HG03469 (cell line): ENCODE data around the gene RGS17.

ENCODE experiments used
- ATAC-seq: cut with Tn5 transposase; IDR thresholded peaks from one replicate; pipeline ENCODE4 v1.9.1; 2021; ENCODE audit warnings: mild to moderate bottlenecking, moderate library complexity, moderate number of reproducible peaks; ENCODE audit not compliant: unreplicated experiment

Gene RGS17

GRCh38 chr6:152959333-152959732 is 171.7 kb downstream of the RGS17 start:
- no peak for ATAC-seq

GRCh38 chr6:152957796-152958195 is 173.3 kb downstream of the RGS17 start:
- no peak for ATAC-seq
